ENCODE results near the gene MICU2. TPM values are rescaled to one million over a fixed set of nuclear protein-coding genes. Genes with fewer than 3 reads are reported as not detected.

MICU2 gene
- total RNA-seq, 1 experiment from 2014 or later = 24.2 TPM

DNA sequence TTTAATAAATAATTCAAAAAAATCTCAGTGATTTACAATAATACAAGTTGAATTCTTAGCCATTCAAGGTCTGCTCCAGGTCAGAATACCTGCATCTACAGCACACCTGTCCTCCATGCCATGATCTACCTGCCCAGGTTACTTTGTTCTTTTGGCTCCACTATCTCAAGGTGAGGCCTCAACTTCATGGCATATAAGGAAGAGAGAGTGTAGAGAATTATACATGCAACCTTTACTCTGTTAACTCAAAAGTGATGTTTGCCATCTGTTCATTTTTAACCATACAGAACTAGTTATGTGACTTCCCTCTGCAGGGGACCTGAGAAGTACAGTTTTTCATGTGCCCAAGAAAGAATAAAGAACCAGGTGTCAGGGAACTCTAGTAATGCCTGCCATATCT is 28.2 kb upstream of the MICU2 start:
- ATAC-seq (no peak), DNase-seq (ENCODE audit: low read depth, low spot score) (no peak)
- Histone ChIP-seq H3K27me3 (ENCODE audit: control insufficient read depth, insufficient read depth, low read length) (no peaks in the 10 kb centered on the region; the same call in 1 of the 2 replicates), H3K36me3 (ENCODE audit: control insufficient read depth, insufficient read depth, low read length) (no peaks in the 10 kb centered on the region), H3K4me1 (ENCODE audit: control insufficient read depth, insufficient read depth, low read length) (no peaks in the 10 kb centered on the region), H3K27ac (ENCODE audit: low read length) (no peak overlapping the region), H3K4me3 (ENCODE audit: low read depth in 2 of 2, low read length in 2 of 2) (no peak overlapping the region), H3K9me3 (ENCODE audit: control insufficient read depth, insufficient read depth, low read depth, low read length) (no peaks in the 10 kb centered on the region)
- BruUV-seq (replicated peaks) = no TSS peak
- in situ Hi-C loops (cut with HindIII; ENCODE audit: low pct_unique_long_range_greater_than_20kb, low sequenced_read_pairs) (no loop called here), intact Hi-C loops (cut with micrococcal nuclease; ENCODE audit: unreplicated experiment) (no loop called here)
- TF ChIP-seq REST (IDR thresholded peaks at IDR 0.05; ENCODE audit: insufficient read depth in 1 of 2, low read depth in 2 of 2, low read length in 1 of 2) (no peak), POLR2AphosphoS5 (IDR thresholded peaks at IDR 0.05; ENCODE audit: low read depth, low read length) (no peak), SIN3A (IDR thresholded peaks at IDR 0.05; ENCODE audit: borderline replicate concordance, insufficient read depth, low read depth, low read length) (no peak), TCF7L2 (IDR thresholded peaks at IDR 0.05; ENCODE audit: low read depth, low read length) (no peak)
- TF ChIP-seq, protein P1, sequence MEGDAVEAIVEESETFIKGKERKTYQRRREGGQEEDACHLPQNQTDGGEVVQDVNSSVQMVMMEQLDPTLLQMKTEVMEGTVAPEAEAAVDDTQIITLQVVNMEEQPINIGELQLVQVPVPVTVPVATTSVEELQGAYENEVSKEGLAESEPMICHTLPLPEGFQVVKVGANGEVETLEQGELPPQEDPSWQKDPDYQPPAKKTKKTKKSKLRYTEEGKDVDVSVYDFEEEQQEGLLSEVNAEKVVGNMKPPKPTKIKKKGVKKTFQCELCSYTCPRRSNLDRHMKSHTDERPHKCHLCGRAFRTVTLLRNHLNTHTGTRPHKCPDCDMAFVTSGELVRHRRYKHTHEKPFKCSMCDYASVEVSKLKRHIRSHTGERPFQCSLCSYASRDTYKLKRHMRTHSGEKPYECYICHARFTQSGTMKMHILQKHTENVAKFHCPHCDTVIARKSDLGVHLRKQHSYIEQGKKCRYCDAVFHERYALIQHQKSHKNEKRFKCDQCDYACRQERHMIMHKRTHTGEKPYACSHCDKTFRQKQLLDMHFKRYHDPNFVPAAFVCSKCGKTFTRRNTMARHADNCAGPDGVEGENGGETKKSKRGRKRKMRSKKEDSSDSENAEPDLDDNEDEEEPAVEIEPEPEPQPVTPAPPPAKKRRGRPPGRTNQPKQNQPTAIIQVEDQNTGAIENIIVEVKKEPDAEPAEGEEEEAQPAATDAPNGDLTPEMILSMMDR (IDR thresholded peaks at IDR 0.05) = no peak
- ChIA-PET CTCF (no interaction called here), POLR2A (no interaction called here)

- intact Hi-C loops (cut with micrococcal nuclease; ENCODE audit: unreplicated experiment) = loop anchor here (1.0 kb wide), 1 partner anchor 1132 kb away; no protein-coding TSS in a partner anchor
- in situ Hi-C loops (cut with HindIII; ENCODE audit: low pct_unique_long_range_greater_than_20kb, low sequenced_read_pairs) = no loop called here
- Histone ChIP-seq H3K36me3 (ENCODE audit: control insufficient read depth, insufficient read depth, low read length) (no peaks in the 10 kb centered on the region), H3K27ac (ENCODE audit: low read length) (no peak overlapping the region), H3K9me3 (ENCODE audit: control insufficient read depth, insufficient read depth, low read depth, low read length) (no peaks in the 10 kb centered on the region), H3K4me3 (ENCODE audit: low read depth in 2 of 2, low read length in 2 of 2) (no peak overlapping the region), H3K4me1 (ENCODE audit: control insufficient read depth, insufficient read depth, low read length) (no peaks in the 10 kb centered on the region), H3K27me3 (ENCODE audit: control insufficient read depth, insufficient read depth, low read length) (0 out of 2 replicates have a peak, but pooled peaks cover 2% of the 10 kb centered on the region)
- ChIA-PET POLR2A (no interaction called here), CTCF (interaction anchor here (0.6 kb wide), 1 partner anchor 1171 kb away, joined by 5 read pairs; no protein-coding TSS in a partner anchor)
- DNase-seq (ENCODE audit: low read depth, low spot score) = no peak
- TF ChIP-seq REST (IDR thresholded peaks at IDR 0.05; ENCODE audit: insufficient read depth in 1 of 2, low read depth in 2 of 2, low read length in 1 of 2) (no peak), TCF7L2 (IDR thresholded peaks at IDR 0.05; ENCODE audit: low read depth, low read length) (no peak)
- TF ChIP-seq, protein P1 (IDR thresholded peaks at IDR 0.05) = peak; percentile 68
- no TSS peak for BruUV-seq (replicated peaks)
- ATAC-seq = no peak
Measured at GRCh38 chr13:21625366-21625765, 21.4 kb upstream of the MICU2 start.
